OCI-LY1 (cell line): ENCODE data around the gene NEUROD4.

ENCODE experiments used
- EZH2 ChIP-seq: fragments of 200-600 bp; sonication (generic), shearing (Covaris generic); IDR thresholded peaks from 2 replicates; pipeline ENCODE4 v1.8.0; 2017; ENCODE audit warnings: borderline replicate concordance, mixed run types, mild to moderate bottlenecking, antibody characterized with exemption, low read length, moderate library complexity, mixed read lengths
- TF ChIP-seq, protein P1 (sequence below): fragments of 200-600 bp; sonication (generic), shearing (Covaris generic); IDR thresholded peaks from 2 replicates; pipeline ENCODE4 v1.5.1; 2017; ENCODE audit warnings: mild to moderate bottlenecking, antibody characterized with exemption, low read length, moderate library complexity, mixed read lengths

DNA sequence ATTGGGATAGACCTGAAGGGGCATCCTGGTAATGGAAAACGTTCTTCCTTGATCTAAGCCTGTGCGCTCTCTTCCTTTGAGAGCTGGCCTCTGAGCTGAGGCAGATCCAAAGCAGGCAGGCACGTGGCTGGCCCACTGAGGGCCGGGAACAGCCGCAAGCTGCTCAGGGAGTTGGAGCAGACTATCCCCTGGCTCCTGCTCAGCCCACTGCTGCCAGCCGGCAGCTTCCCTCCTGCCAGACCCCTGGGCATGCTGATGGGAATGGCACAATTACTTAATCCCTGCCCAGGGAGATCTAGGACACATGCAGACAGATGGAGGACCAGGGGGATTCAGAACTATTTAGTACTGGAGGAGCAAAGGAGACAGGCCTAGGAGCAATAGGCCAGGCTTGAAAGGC, 14.4 kb downstream of the NEUROD4 start:
- TF ChIP-seq, protein P1, sequence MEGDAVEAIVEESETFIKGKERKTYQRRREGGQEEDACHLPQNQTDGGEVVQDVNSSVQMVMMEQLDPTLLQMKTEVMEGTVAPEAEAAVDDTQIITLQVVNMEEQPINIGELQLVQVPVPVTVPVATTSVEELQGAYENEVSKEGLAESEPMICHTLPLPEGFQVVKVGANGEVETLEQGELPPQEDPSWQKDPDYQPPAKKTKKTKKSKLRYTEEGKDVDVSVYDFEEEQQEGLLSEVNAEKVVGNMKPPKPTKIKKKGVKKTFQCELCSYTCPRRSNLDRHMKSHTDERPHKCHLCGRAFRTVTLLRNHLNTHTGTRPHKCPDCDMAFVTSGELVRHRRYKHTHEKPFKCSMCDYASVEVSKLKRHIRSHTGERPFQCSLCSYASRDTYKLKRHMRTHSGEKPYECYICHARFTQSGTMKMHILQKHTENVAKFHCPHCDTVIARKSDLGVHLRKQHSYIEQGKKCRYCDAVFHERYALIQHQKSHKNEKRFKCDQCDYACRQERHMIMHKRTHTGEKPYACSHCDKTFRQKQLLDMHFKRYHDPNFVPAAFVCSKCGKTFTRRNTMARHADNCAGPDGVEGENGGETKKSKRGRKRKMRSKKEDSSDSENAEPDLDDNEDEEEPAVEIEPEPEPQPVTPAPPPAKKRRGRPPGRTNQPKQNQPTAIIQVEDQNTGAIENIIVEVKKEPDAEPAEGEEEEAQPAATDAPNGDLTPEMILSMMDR, result no peak
- TF ChIP-seq EZH2, result no peak
